GM12872 (cell line): ENCODE data around the gene TXNDC2.

Experiments used
- CTCF ChIP-seq: IDR thresholded peaks from 3 replicates; pipeline ENCODE4 v1.5.1; 2011; ENCODE audit warnings: low read depth, mild to moderate bottlenecking, low read length, moderate library complexity; ENCODE audit not compliant: insufficient read depth

TXNDC2 gene

GRCh38 chr18:9869715-9870430, 15.9 kb upstream of the TXNDC2 start:
- TF ChIP-seq CTCF: no peak

- TF ChIP-seq CTCF: no peak
Observed at GRCh38 chr18:9870431-9871008, 15.3 kb upstream of the TXNDC2 start.

DNA sequence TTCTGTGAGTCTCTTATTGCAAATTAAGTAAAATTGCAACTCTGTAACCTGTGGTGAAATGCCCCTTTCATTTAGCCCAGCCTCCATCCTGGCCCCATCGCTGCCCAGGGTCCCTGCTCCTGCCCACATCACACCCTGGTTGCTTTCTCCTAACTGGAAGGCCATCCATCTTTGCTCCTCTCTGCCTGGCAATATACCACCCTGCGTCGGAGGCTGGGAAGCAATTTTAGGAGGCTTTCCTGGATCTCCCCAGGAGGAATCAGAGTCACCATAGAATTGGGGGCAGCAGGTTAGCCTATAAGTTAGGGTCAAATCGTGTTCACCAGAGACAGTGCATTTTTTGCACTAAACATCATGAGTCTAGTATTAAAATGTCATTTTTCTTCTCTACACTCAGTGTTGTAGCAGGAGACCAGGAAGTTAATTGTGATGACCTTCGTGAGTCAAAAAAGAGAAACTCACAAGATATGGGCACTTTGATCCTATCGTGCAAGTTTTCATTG, 14.5 kb upstream of the TXNDC2 start:
- no peak for TF ChIP-seq CTCF

DNA sequence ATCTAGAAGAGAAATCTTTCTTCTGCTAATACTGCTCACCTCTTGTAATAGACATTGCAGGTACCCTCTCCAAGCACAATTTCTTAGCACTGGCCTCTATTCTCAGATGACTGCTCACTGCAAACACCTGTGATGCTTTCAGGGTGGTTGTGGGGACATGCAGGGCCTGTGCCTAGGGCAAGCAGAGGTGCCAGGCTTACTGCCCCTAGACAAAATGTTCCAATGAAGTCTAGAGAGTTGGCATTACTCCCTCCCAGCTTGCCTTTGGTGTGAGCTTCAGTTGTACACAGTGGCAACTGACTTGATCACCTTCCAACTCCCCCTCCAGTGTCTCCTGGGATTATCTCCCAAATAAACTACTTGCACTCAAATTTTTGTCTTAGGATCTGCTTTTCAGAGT, 12.9 kb upstream of the TXNDC2 start:
- no peak for TF ChIP-seq CTCF

GRCh38 chr18:9874728-9875127, 11.0 kb upstream of the TXNDC2 start:
- TF ChIP-seq CTCF: no peak

- TF ChIP-seq CTCF: no peak
Observed at GRCh38 chr18:9876212-9876866, 9.4 kb upstream of the TXNDC2 start.

DNA sequence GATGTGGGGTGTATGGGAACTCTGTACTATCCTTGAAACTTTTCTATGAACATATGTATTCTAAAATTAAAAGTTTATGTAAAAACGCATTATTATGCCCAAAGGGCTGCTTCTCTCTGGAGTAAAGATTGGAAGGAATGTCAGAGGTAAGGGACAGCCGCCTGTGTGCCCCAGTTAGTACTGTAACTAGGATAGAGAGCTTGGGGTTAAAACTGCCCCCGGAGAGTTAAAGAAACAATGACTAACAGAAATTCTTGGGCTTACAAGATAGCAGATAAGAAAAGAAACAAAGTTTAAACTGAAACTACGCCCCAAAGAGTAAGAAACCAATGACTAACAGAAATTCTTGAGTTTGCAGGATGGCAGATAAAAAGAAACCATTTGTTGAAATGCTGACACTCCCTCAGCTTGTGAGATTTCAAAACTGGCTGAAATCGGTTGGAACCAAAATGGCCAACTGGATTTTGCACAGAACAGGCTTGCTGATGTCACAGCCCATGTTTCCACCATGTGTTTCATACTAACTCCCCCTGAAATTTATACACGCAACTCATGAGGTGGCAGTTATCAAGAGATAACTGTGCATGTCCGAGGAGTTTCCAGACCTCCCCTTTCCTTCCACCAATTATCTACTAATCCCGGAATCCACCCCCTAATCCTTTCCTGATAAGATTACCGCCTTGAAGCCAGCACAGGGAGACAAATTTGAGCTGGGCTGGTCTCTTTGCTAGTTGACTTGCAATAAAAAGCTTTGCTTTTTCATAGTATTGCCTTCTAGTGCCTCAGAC, 8.7 kb upstream of the TXNDC2 start:
- TF ChIP-seq CTCF: no peak
